ENCODE results near the gene EXD2. TPM values are rescaled to one million over a fixed set of nuclear protein-coding genes. Genes with fewer than 3 reads are reported as not detected.
"Not testable (repeated sequence)": the region's sequence is repeated elsewhere in the genome, so short reads cannot be mapped to it uniquely, and the experiment has no call there.

The EXD2 gene
- total and polyA plus RNA-seq, 2 of the 13 experiments (the other 11 are each of a cell fraction or from before 2014, with no cell fraction given): 9.5 to 15.1 TPM

GRCh38 chr14:69289811-69290520, 98.7 kb downstream of the EXD2 start:
- Histone ChIP-seq H4K20me1 (ENCODE audit: insufficient read depth, low read length) (no peaks in the 10 kb centered on the region), H3K27me3 (ENCODE audit: control insufficient read depth in 1 of 2, insufficient read depth in 2 of 2, low read length in 2 of 2) (0 out of 5 replicates have a peak, but pooled peaks cover 0 to 2% of the 10 kb centered on the region in 2 experiments), H3K4me1 (ENCODE audit: insufficient read depth, low read length) (peaks cover 25% of the 10 kb centered on the region), H3K4me3 (replicated peaks in 1 of 3; ENCODE audit: insufficient read depth in 1 of 3, low read depth in 2 of 3, low read length in 3 of 3) (no peak overlapping the region), H3K9me3 (ENCODE audit: low read length) (no peaks in the 10 kb centered on the region), H2AFZ (ENCODE audit: low read length) (no peak overlapping the region), H3K4me2 (ENCODE audit: low read depth, low read length) (no peak overlapping the region), H3K27ac (ENCODE audit: extremely low read length, insufficient read depth, low read length) (no peak overlapping the region), H3K79me2 (ENCODE audit: insufficient read depth, low read length) (no peaks in the 10 kb centered on the region), H3K36me3 (replicated peaks in 1 of 2; ENCODE audit: control insufficient read depth in 1 of 2, insufficient read depth in 2 of 2, low read length in 2 of 2) (no peaks in the 10 kb centered on the region), H3K9ac (ENCODE audit: insufficient read depth, low read depth, low read length) (no peak overlapping the region)
- TF ChIP-seq ZNF383 (CRISPR knock-in tag; IDR thresholded peaks at IDR 0.05; ENCODE audit: borderline replicate concordance) (no peak), ZNF329 (CRISPR knock-in tag; IDR thresholded peaks at IDR 0.05; ENCODE audit: low read depth) (no peak), TEAD3 (CRISPR knock-in tag; optimal IDR thresholded peaks at IDR 0.05; ENCODE audit: borderline replicate concordance) (no peak), ZNF501 (CRISPR knock-in tag; IDR thresholded peaks at IDR 0.05) (no peak), ZNF784 (CRISPR knock-in tag; IDR thresholded peaks at IDR 0.05; ENCODE audit: borderline replicate concordance) (no peak), RAD51 (IDR thresholded peaks at IDR 0.05; ENCODE audit: borderline replicate concordance) (no peak), ZNF431 (CRISPR knock-in tag; IDR thresholded peaks at IDR 0.05; ENCODE audit: borderline replicate concordance, low read depth) (no peak), ZNF33B (CRISPR knock-in tag; IDR thresholded peaks at IDR 0.05) (no peak), RFX3 (CRISPR knock-in tag; IDR thresholded peaks at IDR 0.05) (no peak), GLI4 (CRISPR knock-in tag; IDR thresholded peaks at IDR 0.05; ENCODE audit: borderline replicate concordance) (no peak)
- in situ Hi-C loops (cut with HindIII; ENCODE audit: extremely low pct_ligation_motif_present, low pct_unique_long_range_greater_than_20kb) (no loop called here), intact Hi-C loops (cut with micrococcal nuclease; ENCODE audit: unreplicated experiment) (no loop called here)
- DNase-seq (ENCODE audit: low spot score): no peak
- CTCF ChIA-PET (ENCODE audit: low intra/inter-chr PET ratio, low total read pairs): no interaction called here
- no TSS peak for BruUV-seq (replicated peaks)
- no peak for FAIRE-seq
- 57% methylated on average over 13 of the region's 13 CpGs for WGBS (ENCODE audit: low lambda C conversion rate)
- POLR2A ChIA-PET: no interaction called here
- ATAC-seq: no peak

GRCh38 chr14:69290881-69291280, 99.6 kb downstream of the EXD2 start:
- CTCF ChIA-PET (ENCODE audit: low intra/inter-chr PET ratio, low total read pairs); FAIRE-seq; ATAC-seq; intact Hi-C loops (cut with micrococcal nuclease; ENCODE audit: unreplicated experiment); H3K79me2 ChIP-seq (ENCODE audit: insufficient read depth, low read length); H3K27me3 ChIP-seq (ENCODE audit: control insufficient read depth in 1 of 2, insufficient read depth in 2 of 2, low read length in 2 of 2); in situ Hi-C loops (cut with HindIII; ENCODE audit: extremely low pct_ligation_motif_present, low pct_unique_long_range_greater_than_20kb); DNase-seq (ENCODE audit: low spot score); POLR2A ChIA-PET; H3K9me3 ChIP-seq (ENCODE audit: low read length); H3K36me3 ChIP-seq (replicated peaks in 1 of 2; ENCODE audit: control insufficient read depth in 1 of 2, insufficient read depth in 2 of 2, low read length in 2 of 2); H2AFZ ChIP-seq (ENCODE audit: low read length); H4K20me1 ChIP-seq (ENCODE audit: insufficient read depth, low read length); H3K27ac ChIP-seq (ENCODE audit: extremely low read length, insufficient read depth, low read length); H3K4me2 ChIP-seq (ENCODE audit: low read depth, low read length); H3K9ac ChIP-seq (ENCODE audit: insufficient read depth, low read depth, low read length); H3K4me3 ChIP-seq (replicated peaks in 1 of 3; ENCODE audit: insufficient read depth in 1 of 3, low read depth in 2 of 3, low read length in 3 of 3); BruUV-seq (replicated peaks): not testable (repeated sequence)
- 65% methylated on average over 7 of the region's 7 CpGs for WGBS (ENCODE audit: low lambda C conversion rate)
- peaks cover 22% of the 10 kb centered on the region for H3K4me1 ChIP-seq (ENCODE audit: insufficient read depth, low read length)

Measured in HepG2 (cell line).